Measurements from ENCODE around the gene ITIH6.

Gene ITIH6

DNA sequence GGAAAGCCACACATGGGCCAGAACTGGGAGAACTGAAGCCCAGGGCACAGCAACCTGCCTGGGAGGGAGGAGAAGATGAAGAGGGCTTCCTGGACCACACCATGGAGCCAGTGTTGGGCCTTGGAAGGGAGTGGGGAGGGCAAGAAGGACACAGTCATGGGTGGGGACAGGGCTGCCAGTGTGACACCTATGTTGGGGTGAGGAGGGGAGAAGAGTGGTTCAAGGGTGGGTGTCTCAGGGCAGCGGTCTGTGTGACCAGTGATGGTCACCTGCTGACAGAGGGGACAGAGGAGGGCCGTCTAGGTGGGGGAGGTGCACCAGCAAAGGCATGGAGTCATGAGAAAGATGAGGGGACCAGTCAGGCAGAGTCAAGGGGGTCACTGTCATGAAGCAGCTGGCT is 23.3 kb upstream of the ITIH6 start:
- TF ChIP-seq SIN3A (IDR thresholded peaks at IDR 0.05; ENCODE audit: borderline replicate concordance, insufficient read depth, low read length) (no peak), REST (IDR thresholded peaks at IDR 0.05; ENCODE audit: insufficient read depth in 1 of 2, low read depth in 2 of 2, low read length in 2 of 2) (no peak)

DNA sequence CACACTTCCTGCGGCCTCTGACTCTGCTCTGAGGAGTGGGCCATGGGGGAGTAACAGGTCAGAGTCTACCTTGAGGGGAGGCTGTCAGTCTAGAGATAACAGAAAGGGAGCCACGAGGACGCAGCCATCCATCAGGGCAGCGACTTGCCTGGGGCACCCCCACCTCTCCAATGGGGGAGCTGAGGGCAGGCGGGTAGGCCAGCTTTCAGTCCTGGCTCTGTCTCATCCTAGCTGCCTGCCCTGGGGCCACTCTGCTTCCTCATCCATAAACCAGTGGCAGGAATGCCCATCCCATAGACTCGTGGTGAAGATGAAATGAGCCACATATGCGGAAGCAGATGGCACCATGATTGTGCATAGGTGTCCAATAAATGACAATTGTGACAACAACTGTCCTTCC is 22.7 kb upstream of the ITIH6 start:
- TF ChIP-seq TAF1 (IDR thresholded peaks at IDR 0.05; ENCODE audit: borderline replicate concordance, insufficient read depth, low read length) (no peak), FOXP2 (optimal IDR thresholded peaks at IDR 0.05; ENCODE audit: borderline replicate concordance, extremely low read depth, extremely low read length, insufficient read depth) (no peak), REST (IDR thresholded peaks at IDR 0.05; ENCODE audit: insufficient read depth in 1 of 2, low read depth in 2 of 2, low read length in 2 of 2) (no peak), POLR2AphosphoS5 (IDR thresholded peaks at IDR 0.05; ENCODE audit: low read depth, low read length) (no peak)

DNA sequence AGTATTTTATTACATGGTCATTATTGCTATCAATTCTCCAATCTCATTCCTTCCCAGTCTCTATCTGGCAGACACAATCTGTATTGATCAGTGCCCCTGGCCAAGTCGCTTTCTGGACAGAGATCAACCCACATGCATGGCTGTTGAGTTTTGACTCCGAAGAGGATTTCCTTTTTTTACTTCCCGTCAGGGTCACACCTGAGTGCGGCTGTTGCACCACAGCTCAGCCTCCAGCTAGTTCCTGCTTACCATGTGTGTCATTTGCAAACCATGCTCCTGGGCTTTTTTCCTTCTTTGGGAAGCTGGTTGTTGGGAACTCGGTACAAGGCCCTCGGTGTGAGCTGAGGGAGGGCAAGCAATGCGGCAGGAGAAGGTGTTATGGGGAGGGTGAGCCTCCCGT is 21.1 kb upstream of the ITIH6 start:
- TF ChIP-seq POLR2AphosphoS5 (IDR thresholded peaks at IDR 0.05; ENCODE audit: low read depth, low read length) (no peak), FOXP2 (optimal IDR thresholded peaks at IDR 0.05; ENCODE audit: borderline replicate concordance, extremely low read depth, extremely low read length, insufficient read depth) (no peak), REST (IDR thresholded peaks at IDR 0.05; ENCODE audit: insufficient read depth in 1 of 2, low read depth in 2 of 2, low read length in 2 of 2) (no peak), TAF1 (IDR thresholded peaks at IDR 0.05; ENCODE audit: borderline replicate concordance, insufficient read depth, low read length) (no peak), SIN3A (IDR thresholded peaks at IDR 0.05; ENCODE audit: borderline replicate concordance, insufficient read depth, low read length) (no peak)

DNA sequence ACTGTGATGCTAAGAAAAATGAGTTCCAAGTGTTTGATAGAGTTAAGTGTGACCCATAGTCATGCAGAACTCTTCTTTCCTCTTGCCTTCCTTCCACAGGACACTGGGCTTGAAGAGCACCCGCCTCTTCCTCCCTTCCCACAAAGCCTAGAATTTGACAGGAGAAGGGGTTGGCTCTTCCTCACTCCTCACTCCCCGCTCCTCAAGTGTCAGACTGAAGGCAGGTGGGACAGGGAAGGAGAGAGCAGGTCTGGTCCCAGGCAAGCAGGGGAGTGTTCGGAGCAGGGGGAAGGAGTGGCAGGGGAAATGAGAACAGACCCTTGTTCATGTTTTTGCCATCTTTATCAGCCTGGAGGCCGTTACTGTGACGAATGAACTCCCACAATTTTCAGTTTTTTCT is 20.2 kb upstream of the ITIH6 start:
- no peak for TF ChIP-seq POLR2AphosphoS5 (IDR thresholded peaks at IDR 0.05; ENCODE audit: low read depth, low read length)
- no peak for TF ChIP-seq TAF1 (IDR thresholded peaks at IDR 0.05; ENCODE audit: borderline replicate concordance, insufficient read depth, low read length)
- no peak for TF ChIP-seq REST (IDR thresholded peaks at IDR 0.05; ENCODE audit: insufficient read depth in 1 of 2, low read depth in 2 of 2, low read length in 2 of 2)
- TF ChIP-seq SIN3A (IDR thresholded peaks at IDR 0.05; ENCODE audit: borderline replicate concordance, insufficient read depth, low read length), result no peak

DNA sequence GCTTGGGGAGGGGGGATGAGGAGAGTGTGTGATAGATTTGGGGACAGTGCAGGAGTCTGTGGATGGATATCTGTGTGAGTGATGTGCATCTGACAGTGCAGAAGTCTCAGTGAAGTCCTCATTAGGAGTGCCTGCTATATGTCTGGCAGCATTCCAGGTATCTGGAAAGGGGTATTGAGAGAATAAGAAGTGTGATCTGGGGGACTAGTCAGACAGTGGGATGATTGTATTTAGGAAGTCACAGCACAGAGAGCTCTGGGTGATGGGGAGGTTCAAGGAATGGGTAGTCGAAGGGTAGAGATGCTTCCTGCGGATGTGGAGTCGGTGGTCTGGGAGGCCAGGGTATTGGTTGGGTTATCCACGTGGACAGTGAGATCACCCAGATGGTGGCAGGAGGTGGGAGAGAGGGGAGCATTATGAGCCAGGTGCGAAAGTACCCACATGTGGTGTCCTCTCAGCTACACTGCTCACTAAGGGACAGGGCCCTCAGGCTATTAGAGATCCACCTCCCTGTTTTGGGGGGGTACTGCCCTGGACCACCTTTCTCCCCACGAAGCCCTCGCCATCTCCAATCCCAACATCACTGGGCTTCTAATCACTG is 19.3 kb upstream of the ITIH6 start:
- TF ChIP-seq POLR2AphosphoS5 (IDR thresholded peaks at IDR 0.05; ENCODE audit: low read depth, low read length) (peak; percentile 56; the same call in 1 of the 2 replicates), REST (IDR thresholded peaks at IDR 0.05; ENCODE audit: insufficient read depth in 1 of 2, low read depth in 2 of 2, low read length in 2 of 2) (no peak)
